A204.1 (cell line): ENCODE measurements around the gene RCAN1.
"Not testable (repeated sequence)": the region's sequence is repeated elsewhere in the genome, so short reads cannot be mapped to it uniquely, and the experiment has no call there.

Experiments
- FAIRE-seq: peaks from 2 replicates; lab custom pipeline; 2012; peaks lifted over from hg19 to GRCh38; lab: Jason Lieb, UNC

RCAN1 gene

GRCh38 chr21:34568801-34569200 is 46.1 kb downstream of the RCAN1 start:
- FAIRE-seq, result not testable (repeated sequence)

GRCh38 chr21:34567604-34568155 is 47.2 kb downstream of the RCAN1 start:
- FAIRE-seq, result no peak

DNA sequence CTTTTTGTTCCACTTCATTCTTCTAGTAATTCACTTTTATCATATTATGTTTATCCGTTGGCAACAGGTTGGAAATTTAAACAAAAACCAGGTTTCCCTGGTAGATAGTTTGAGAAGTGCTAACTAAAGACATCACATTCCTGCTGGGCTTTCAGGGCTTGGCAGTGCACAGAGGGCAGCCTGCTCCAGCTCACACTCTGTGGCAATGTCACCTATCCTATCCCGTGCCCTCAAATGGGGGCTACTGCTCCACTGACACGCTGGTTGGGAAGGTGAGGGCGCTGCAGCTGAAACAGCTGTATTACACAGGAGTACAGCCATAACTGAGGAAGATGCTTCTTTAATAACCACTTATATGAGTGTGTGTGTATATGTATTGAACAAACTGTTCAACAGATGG is 49.7 kb downstream of the RCAN1 start:
- no peak for FAIRE-seq

DNA sequence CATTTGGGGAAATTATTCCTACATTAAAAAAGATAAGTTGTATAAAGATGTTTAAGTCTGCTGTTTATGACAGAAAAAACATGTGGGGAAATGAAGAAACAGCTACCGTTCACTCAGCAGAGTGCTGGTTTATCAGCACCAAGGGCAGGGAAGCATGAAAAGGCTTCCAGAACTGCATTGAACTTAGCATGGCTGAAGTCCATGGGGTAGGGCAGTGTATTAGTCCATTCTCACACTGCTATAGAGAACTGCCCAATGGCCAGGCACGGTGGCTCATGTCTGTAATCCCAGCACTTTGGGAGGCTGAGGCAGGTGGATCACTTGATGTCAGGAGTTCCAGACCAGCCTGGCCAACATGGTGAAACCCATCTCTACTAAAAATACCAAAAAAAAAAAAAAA is 51.5 kb downstream of the RCAN1 start:
- not testable (repeated sequence) for FAIRE-seq

DNA sequence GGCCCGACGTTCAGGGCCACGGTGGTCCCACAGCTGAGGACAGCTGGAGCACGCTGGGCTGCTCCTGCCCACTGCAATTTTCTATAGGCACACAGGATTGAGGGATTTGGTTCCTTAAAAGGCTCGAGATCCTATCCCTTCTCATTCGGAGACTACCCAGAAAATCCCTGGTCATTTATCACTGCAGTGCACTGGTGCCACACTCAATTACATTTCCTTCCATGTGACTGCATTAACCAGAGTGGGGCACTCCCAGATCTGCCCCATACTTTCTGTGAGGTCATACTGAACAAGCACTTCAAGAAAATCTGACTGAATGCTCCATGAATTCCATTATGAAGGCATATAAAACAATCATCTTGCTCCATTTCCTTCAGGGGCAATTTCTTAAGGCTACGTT is 53.1 kb downstream of the RCAN1 start:
- FAIRE-seq, result no peak

- FAIRE-seq, result peak; percentile 69
Observed at GRCh38 chr21:34560609-34561008, 54.3 kb downstream of the RCAN1 start.

- FAIRE-seq, result no peak
Observed at GRCh38 chr21:34560021-34560420, 54.9 kb downstream of the RCAN1 start.

GRCh38 chr21:34559089-34559631 is 55.8 kb downstream of the RCAN1 start:
- peak; percentile 97 for FAIRE-seq

DNA sequence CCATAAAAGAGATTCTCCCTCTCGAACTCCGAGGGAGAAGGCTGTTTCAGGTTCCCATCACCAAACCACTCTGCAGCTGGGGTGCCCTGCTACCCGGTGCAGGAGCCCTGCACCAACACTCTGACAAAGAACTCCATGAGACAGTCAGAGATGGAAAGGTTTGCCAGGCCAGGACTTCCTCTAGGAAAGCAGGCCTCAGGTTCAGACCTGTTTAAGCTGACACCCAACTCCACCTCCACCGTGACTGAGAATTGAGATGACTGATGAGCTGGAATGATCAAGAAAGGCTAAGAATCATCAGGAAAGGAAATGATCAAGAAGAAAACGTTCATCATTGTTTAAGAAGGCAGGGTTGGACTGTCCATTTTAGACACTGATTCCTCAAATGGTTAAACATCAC is 56.7 kb downstream of the RCAN1 start:
- no peak for FAIRE-seq

- FAIRE-seq, result no peak
Observed at GRCh38 chr21:34557261-34557660, 57.7 kb downstream of the RCAN1 start.

- FAIRE-seq, result not testable (repeated sequence)
Observed at GRCh38 chr21:34554670-34555069, 60.2 kb downstream of the RCAN1 start.

DNA sequence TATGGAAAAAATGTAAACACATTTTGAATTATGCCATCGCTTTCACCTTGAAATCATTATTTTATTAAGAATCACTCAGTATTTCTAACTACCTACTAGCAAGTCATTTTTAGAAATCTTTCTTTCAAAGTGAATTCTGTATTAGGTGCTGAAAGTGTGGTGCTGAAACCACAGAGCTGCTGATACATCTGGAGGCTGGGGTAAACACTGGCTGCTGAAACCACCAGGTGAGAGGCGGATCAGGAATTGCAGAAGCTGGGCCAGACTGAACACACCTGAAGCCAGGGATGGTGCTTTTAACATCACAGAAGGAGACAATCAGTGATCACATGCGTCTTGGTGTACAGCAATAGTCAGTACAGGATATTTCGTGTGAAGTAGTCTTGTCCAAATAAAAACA is 60.7 kb downstream of the RCAN1 start:
- no peak for FAIRE-seq

- FAIRE-seq, result peak; percentile 80
Observed at GRCh38 chr21:34553151-34553952, 61.6 kb downstream of the RCAN1 start.

DNA sequence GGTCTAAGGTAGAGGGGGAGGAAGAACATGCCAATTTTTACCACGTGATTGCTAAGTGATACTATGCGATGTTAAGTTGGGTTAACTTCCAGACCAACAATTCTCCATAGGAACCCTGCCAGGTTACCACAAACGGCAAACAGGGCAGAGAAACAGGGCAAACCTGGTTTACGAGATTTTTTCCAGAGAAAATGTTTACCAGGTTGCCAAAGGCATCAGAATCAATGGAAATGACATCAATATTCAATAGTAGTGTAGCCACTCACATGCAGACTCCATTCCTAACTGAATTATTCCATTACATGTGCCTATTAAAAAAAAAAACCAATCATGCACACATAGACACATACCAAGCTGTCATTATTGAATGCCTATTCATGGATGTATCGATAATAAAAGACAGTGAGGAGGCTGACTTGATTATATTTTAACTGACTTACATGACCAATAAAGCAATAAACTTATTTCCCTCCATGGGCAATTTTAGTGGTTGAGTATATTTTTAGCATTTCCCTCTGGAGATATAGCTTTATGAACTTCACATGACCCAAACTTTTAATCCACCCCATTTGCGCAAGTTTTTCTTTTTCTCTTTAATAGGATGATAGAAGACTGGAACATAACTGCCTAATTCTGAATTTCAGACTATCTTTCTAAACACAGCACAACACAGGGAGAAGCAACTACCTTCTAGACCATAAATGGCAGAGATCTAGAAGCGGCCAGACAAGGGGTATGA is 62.4 kb downstream of the RCAN1 start:
- FAIRE-seq, result no peak

GRCh38 chr21:34550182-34550799 is 64.6 kb downstream of the RCAN1 start:
- no peak for FAIRE-seq

GRCh38 chr21:34548781-34549376 is 66.0 kb downstream of the RCAN1 start:
- no peak for FAIRE-seq

GRCh38 chr21:34546542-34546941 is 68.4 kb downstream of the RCAN1 start:
- FAIRE-seq, result no peak

- peak; percentile 95 for FAIRE-seq
Observed at GRCh38 chr21:34545079-34545884, 69.6 kb downstream of the RCAN1 start.

DNA sequence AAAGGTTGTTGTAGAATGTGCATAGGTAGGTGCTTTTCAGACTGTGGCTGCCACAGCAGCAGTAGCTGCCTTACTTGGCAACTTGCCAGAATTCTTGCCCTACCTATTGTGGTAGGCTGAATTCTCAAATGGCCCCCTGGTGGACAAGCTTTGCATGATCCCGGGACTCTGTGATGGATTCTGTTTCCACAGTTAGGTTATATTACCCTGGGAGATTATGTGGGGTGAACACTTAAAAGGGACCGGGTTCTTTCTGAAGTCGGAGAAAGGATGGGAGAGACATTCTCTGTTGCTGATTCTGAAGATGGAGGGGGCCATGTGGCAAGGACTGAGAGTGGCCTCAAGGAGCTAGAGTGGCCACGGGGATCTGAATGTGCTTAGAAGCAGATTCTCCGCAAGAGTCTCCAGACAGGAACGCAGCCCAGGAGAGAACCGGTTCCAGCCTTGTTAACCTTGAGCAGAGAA is 70.8 kb downstream of the RCAN1 start:
- no peak for FAIRE-seq

DNA sequence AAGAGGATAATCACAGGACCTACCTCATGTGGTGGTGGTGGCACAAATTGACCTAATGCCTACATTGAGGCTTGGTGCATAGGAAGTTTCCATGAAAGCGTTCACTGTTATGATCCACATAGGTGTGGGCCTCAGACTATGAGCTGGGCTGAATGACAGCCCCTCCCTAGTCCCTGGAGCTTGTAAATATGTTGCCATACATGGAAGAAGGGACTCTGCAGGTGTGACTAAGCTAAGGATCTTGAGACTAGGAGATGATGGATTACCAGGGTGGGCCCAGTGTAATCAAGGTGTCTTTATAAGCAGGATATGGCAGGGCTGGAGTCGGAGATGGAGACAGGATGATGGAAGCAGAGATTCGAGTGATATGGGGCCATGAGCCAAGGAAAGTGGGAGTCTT is 71.9 kb downstream of the RCAN1 start:
- FAIRE-seq, result no peak

DNA sequence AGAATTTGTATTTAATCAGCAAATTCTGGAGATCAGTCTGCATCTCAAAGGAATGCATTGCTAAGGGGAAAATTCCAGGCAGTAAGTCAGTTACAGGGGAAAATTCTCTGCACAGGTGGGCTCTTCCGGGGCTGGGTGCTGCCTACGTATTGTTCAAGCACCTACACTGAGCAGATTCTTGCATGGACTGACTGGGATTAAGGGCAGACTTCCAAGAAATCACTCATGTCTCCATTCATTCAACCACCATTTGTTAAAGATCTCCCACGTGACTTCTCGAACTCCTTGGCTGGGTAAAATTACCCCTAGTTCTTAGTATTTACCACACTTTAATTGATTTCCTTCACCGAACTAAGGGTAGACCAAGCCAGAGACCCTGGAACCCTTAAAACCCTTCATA is 74.7 kb downstream of the RCAN1 start:
- no peak for FAIRE-seq
